ENCODE data around the gene NKX2-8.

- TF ChIP-seq FOXK1 (CRISPR knock-in tag; IDR thresholded peaks at IDR 0.05; ENCODE audit: borderline replicate concordance, low read depth) (no peak), HNF4G (IDR thresholded peaks at IDR 0.05; ENCODE audit: borderline replicate concordance, low read depth, low read length) (no peak), HNF4G (CRISPR knock-in tag; IDR thresholded peaks at IDR 0.05; ENCODE audit: borderline replicate concordance, low read depth) (no peak), JUN (CRISPR knock-in tag; IDR thresholded peaks at IDR 0.05) (no peak), EP300 (IDR thresholded peaks at IDR 0.05; ENCODE audit: low read depth in 2 of 2, low read length in 2 of 2) (no peak), EP300 (CRISPR knock-in tag; IDR thresholded peaks at IDR 0.05; ENCODE audit: borderline replicate concordance) (no peak), POLR2AphosphoS5 (IDR thresholded peaks at IDR 0.05; ENCODE audit: low read depth, low read length) (no peak), POLR2A (IDR thresholded peaks at IDR 0.05; ENCODE audit: insufficient read depth in 1 of 2, low read depth in 2 of 2, low read length in 2 of 2) (no peak), BRCA1 (CRISPR knock-in tag; IDR thresholded peaks at IDR 0.05) (no peak), CTCF (CRISPR knock-in tag; IDR thresholded peaks at IDR 0.05) (no peak), ELF3 (CRISPR knock-in tag; IDR thresholded peaks at IDR 0.05) (no peak), MAX (IDR thresholded peaks at IDR 0.05) (no peak), POLR2G (IDR thresholded peaks at IDR 0.05; ENCODE audit: low read depth, low read length) (no peak), ZNF230 (CRISPR knock-in tag; IDR thresholded peaks at IDR 0.05) (no peak), IRF9 (CRISPR knock-in tag; IDR thresholded peaks at IDR 0.05; ENCODE audit: borderline replicate concordance) (no peak), MYC (CRISPR knock-in tag; IDR thresholded peaks at IDR 0.05; ENCODE audit: borderline replicate concordance) (no peak)
Measured at GRCh38 chr14:36600431-36600830, 18.0 kb upstream of the NKX2-8 start.
